B cell (primary cell): Measurements from ENCODE around the gene EDARADD. TPM values are rescaled to one million over a fixed set of nuclear protein-coding genes. Genes with fewer than 3 reads are reported as not detected.

ENCODE experiments used
- ATAC-seq: fragments of 200-7000 bp; cut with Tn5 transposase; one replicate; pipeline ENCODE4 v1.10.0; 2021; ENCODE audit warnings: low read depth, mild to moderate bottlenecking, moderate number of reproducible peaks, moderate library complexity
- CTCF ChIA-PET: fragments of 350-600 bp; sonication (Branson Sonifier 250); formaldehyde crosslinking; loops from one replicate; lab custom pipeline; 2021; ENCODE audit warnings: antibody characterized with exemption, inconsistent platforms; lab: Charles Lee
- POLR2A ChIA-PET: fragments of 350-600 bp; sonication (Branson Sonifier 250); formaldehyde crosslinking; loops from one replicate; lab custom pipeline; 2021; ENCODE audit warnings: antibody characterized with exemption; lab: Charles Lee
- DNase-seq: peaks from one replicate; pipeline ENCODE4 v3.0.0; 2013
- H2AFZ ChIP-seq: 2 replicates; pipeline ENCODE4 v1.6.1; 2012; ENCODE audit warnings: mild to moderate bottlenecking, low read depth, low read length; ENCODE audit not compliant: insufficient read depth, poor library complexity, severe bottlenecking
- H3K27ac ChIP-seq, 2 donors: 1 replicate in 1 of 2; 2 replicates in 1 of 2; pipeline ENCODE4 v1.5.1; 2012 to 2013; ENCODE audit warnings: low read length in 2 of 2, mild to moderate bottlenecking in 2 of 2, moderate library complexity in 1 of 2
- H3K27me3 ChIP-seq, 4 experiments: fragments of 200-600 bp in 1 of 4; sonication (generic) in 1 of 4; replicated peaks in 1 of 4; 1 replicate in 2 of 4; 2 replicates in 2 of 4; pipeline versions ENCODE4 v1.6.1 to v1.7.0; 2013 to 2016; ENCODE audit warnings: low read length in 3 of 4, mild to moderate bottlenecking in 2 of 4, mixed read lengths in 1 of 4, moderate library complexity in 1 of 4; ENCODE audit not compliant: insufficient read depth in 4 of 4, control insufficient read depth in 3 of 4; ENCODE audit errors: control extremely low read depth in 1 of 4
- H3K36me3 ChIP-seq, 2 experiments: replicated peaks in 1 of 2; 1 replicate in 1 of 2; 2 replicates in 1 of 2; pipeline versions ENCODE4 v1.6.1 to v1.7.1; 2013; ENCODE audit warnings: low read length in 1 of 2; ENCODE audit not compliant: insufficient read depth in 2 of 2, control insufficient read depth in 1 of 2; ENCODE audit errors: control extremely low read depth in 1 of 2, extremely low read depth in 1 of 2
- H3K4me1 ChIP-seq, 2 donors: fragments of 200-600 bp in 1 of 2; sonication (generic) in 1 of 2; 1 replicate in 1 of 2; 2 replicates in 1 of 2; pipeline versions ENCODE4 v1.5.1 to v1.6.1; 2013 to 2017; ENCODE audit warnings: low read length in 2 of 2; ENCODE audit not compliant: control insufficient read depth in 2 of 2, insufficient read depth in 2 of 2
- H3K4me2 ChIP-seq: replicated peaks from 2 replicates; pipeline ENCODE3; 2012; ENCODE audit warnings: mild to moderate bottlenecking, low read depth, low read length; ENCODE audit not compliant: poor library complexity, severe bottlenecking
- H3K4me3 ChIP-seq, 5 experiments: fragments of 200-600 bp in 1 of 5; sonication (generic) in 1 of 5; 1 replicate in 3 of 5; 2 replicates in 2 of 5; pipeline versions ENCODE4 v1.5.1 to v1.7.0; 2011 to 2016; ENCODE audit warnings: low read length in 4 of 5, mild to moderate bottlenecking in 4 of 5, low read depth in 2 of 5, control low read depth in 1 of 5, moderate library complexity in 1 of 5; ENCODE audit not compliant: insufficient read depth in 1 of 5; ENCODE audit errors: control extremely low read depth in 1 of 5, extremely low read depth in 1 of 5
- H3K79me2 ChIP-seq: fragments of 200-600 bp; sonication (generic); one replicate; pipeline ENCODE4 v1.6.0; 2016; ENCODE audit warnings: low read length; ENCODE audit not compliant: control insufficient read depth, insufficient read depth
- H3K9ac ChIP-seq: fragments of 200-600 bp; sonication (generic); 2 replicates; pipeline ENCODE4 v1.6.1; 2017; ENCODE audit warnings: mild to moderate bottlenecking, low read length, moderate library complexity
- H3K9me3 ChIP-seq, 3 donors: one replicate each; pipeline versions ENCODE4 v1.6.1 to v1.7.1; 2013; ENCODE audit warnings: low read length in 2 of 3; ENCODE audit not compliant: control insufficient read depth in 2 of 3, insufficient read depth in 1 of 3; ENCODE audit errors: control extremely low read depth in 1 of 3
- H4K20me1 ChIP-seq: 2 replicates; pipeline ENCODE4 v1.6.0; 2012; ENCODE audit warnings: mild to moderate bottlenecking, low read length; ENCODE audit not compliant: insufficient read depth, control insufficient read depth, poor library complexity, severe bottlenecking
- H3K27ac Mint-ChIP-seq: one replicate; pipeline ENCODE4 v1.8.0; 2021; ENCODE audit warnings: mixed read lengths
- H3K27me3 Mint-ChIP-seq: one replicate; pipeline ENCODE4 v1.8.0; 2021; ENCODE audit warnings: mixed read lengths
- H3K4me1 Mint-ChIP-seq: one replicate; pipeline ENCODE4 v1.8.0; 2021; ENCODE audit warnings: mixed read lengths
- H3K4me3 Mint-ChIP-seq: one replicate; pipeline ENCODE4 v1.8.0; 2021; ENCODE audit warnings: mixed read lengths
- H3K9me3 Mint-ChIP-seq: one replicate; pipeline ENCODE4 v1.8.0; 2022; ENCODE audit warnings: mixed read lengths; ENCODE audit not compliant: insufficient read depth
- EZH2 ChIP-seq: IDR thresholded peaks from 2 replicates; pipeline ENCODE4 v1.6.1; 2012; ENCODE audit warnings: borderline replicate concordance, low read depth, mild to moderate bottlenecking, moderate library complexity, low read length; ENCODE audit not compliant: insufficient read depth, poor library complexity, severe bottlenecking
- WGBS: methylation state at CpG from one replicate; pipeline ENCODE4 v1.1.5; 2013; ENCODE audit warnings: missing lambda C conversion rate; ENCODE audit not compliant: insufficient coverage; 5-methylcytosine and 5-hydroxymethylcytosine counted together
- intact Hi-C: fragments of 100-400 bp; cut with micrococcal nuclease; formaldehyde crosslinking; loops from one replicate; pipeline ENCODE4 v1.10.0; 2022
- polyA plus RNA-seq: library from polyadenylated mRNA; depleted of rRNA; stranded (reverse); fragments of >200 nt; gene quantifications from 2 replicates; pipeline ENCODE4 v1.2.3, GENCODE V29; 2012
- total RNA-seq, 2 donors: library from RNA; stranded (reverse); fragments of 120-200 nt in 1 of 2; gene quantifications; 1 replicate in 1 of 2; 2 replicates in 1 of 2; pipeline versions ENCODE4 v1.2.3 to v1.2.4, GENCODE V29; 2013 to 2022
- TF ChIP-seq, protein P1 (sequence below): fragments of 200-600 bp; IDR thresholded peaks from one replicate; pipeline ENCODE4 v1.8.0; 2022; ENCODE audit warnings: antibody characterized with exemption, mild to moderate bottlenecking

The EDARADD gene
- total and polyA plus RNA-seq, 2 donors (not counting 1 experiment from before 2014, with no cell fraction given) = 0.15 TPM; not detected in 1

DNA sequence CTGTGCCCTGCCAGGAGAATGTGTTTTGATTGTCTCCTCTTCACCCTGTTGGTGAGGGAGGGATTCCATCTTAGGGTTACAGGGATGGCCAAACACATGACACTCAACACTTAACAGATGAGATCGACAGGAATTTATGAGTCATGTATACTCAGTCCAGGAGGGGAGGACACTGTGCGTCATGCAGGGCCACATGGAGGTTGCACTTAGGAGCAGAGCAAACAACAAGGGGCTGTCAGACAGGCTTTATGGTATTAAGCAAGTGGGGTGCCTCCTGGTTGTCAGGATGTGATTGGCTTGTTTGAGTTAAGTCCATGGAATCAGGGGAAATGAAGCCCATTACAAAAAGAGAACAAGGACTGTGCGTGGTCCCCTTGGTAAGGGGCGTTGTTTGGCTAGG is 26.9 kb downstream of the EDARADD start:
- no peak overlapping the region for H3K27ac Mint-ChIP-seq
- peaks cover 16% of the 10 kb centered on the region for H3K4me1 Mint-ChIP-seq

DNA sequence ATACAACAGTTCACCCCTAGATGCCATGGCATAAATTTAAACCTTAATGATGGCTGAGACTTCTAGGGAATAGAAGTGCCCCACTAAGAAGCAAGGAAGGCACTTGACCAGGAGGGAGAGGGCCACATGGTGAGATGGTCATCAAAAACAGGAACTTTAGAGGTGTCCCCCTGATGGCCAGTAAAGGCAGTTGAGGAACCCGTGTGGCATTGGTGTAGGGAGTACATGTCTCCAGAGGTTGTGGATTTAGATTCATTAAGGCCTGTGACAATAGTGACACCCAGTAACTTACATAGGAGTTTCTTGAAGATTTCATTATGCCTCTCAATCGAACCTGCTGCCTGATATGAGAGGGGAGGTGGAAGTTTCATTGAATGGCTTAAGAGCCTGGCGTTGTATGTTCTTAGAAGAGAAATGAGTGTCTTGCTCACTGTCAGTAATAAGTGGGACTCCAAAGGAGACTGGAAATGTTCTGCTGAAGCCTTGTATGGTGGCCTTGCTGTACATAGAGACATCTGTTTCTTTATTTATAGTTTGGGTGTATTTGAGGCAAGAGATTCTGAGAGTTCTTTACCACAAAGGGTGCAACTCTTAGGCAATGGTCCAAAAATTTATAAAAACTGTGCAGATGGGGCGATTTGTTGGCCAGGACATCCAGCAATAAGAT is 27.9 kb downstream of the EDARADD start:
- 84% methylated on average over 4 of the region's 4 CpGs for WGBS
- CTCF ChIA-PET = interaction anchor here (0.6 kb wide), 2 partner anchors 899 to 1030 kb away, joined by 3 to 4 read pairs; no protein-coding TSS in a partner anchor
- TF ChIP-seq, protein P1, sequence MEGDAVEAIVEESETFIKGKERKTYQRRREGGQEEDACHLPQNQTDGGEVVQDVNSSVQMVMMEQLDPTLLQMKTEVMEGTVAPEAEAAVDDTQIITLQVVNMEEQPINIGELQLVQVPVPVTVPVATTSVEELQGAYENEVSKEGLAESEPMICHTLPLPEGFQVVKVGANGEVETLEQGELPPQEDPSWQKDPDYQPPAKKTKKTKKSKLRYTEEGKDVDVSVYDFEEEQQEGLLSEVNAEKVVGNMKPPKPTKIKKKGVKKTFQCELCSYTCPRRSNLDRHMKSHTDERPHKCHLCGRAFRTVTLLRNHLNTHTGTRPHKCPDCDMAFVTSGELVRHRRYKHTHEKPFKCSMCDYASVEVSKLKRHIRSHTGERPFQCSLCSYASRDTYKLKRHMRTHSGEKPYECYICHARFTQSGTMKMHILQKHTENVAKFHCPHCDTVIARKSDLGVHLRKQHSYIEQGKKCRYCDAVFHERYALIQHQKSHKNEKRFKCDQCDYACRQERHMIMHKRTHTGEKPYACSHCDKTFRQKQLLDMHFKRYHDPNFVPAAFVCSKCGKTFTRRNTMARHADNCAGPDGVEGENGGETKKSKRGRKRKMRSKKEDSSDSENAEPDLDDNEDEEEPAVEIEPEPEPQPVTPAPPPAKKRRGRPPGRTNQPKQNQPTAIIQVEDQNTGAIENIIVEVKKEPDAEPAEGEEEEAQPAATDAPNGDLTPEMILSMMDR = no peak
- TF ChIP-seq EZH2 = no peak
- Mint-ChIP-seq H3K4me3 (no peak overlapping the region), H3K4me1 (peaks cover 11% of the 10 kb centered on the region), H3K9me3 (no peaks in the 10 kb centered on the region), H3K27me3 (peaks cover 6% of the 10 kb centered on the region), H3K27ac (no peak overlapping the region)
- DNase-seq (no peak), ATAC-seq (no peak)
- Histone ChIP-seq H3K4me2 (no peak overlapping the region), H3K9me3 (no peaks in the 10 kb centered on the region), H2AFZ (no peak overlapping the region), H3K36me3 (no peaks in the 10 kb centered on the region), H3K27ac (no peak overlapping the region), H3K4me3 (no peak overlapping the region), H4K20me1 (no peaks in the 10 kb centered on the region), H3K9ac (no peak overlapping the region), H3K4me1 (peaks cover 10 to 11% of the 10 kb centered on the region in 2 donors), H3K27me3 (no peaks in the 10 kb centered on the region), H3K79me2 (no peaks in the 10 kb centered on the region)
- intact Hi-C loops = no loop called here
- POLR2A ChIA-PET = no interaction called here

More for the DNA sequence above, 26.9 kb downstream of the EDARADD start:
- no peak for TF ChIP-seq EZH2
- TF ChIP-seq, protein P1 = no peak
- WGBS = 94% methylated on average over 2 of the region's 4 CpGs
- intact Hi-C loops = no loop called here
- no peak overlapping the region for H3K27ac ChIP-seq
- ChIA-PET CTCF (no interaction called here), POLR2A (no interaction called here)
- Mint-ChIP-seq H3K27me3 (peaks cover 6% of the 10 kb centered on the region), H3K9me3 (no peaks in the 10 kb centered on the region), H3K4me3 (no peak overlapping the region)
- DNase-seq (no peak), ATAC-seq (no peak)
- no peaks in the 10 kb centered on the region for H3K27me3 ChIP-seq
- no peak overlapping the region for H3K4me2 ChIP-seq
- no peak overlapping the region for H3K9ac ChIP-seq
- peaks cover 16 to 17% of the 10 kb centered on the region in 2 donors for H3K4me1 ChIP-seq
- no peak overlapping the region for H3K4me3 ChIP-seq
- no peaks in the 10 kb centered on the region for H3K36me3 ChIP-seq
- no peaks in the 10 kb centered on the region for H3K79me2 ChIP-seq
- no peak overlapping the region for H2AFZ ChIP-seq
- no peaks in the 10 kb centered on the region for H4K20me1 ChIP-seq
- H3K9me3 ChIP-seq = no peaks in the 10 kb centered on the region
